ENCODE results near the gene PKNOX1.
"Not testable (repeated sequence)": the region's sequence is repeated elsewhere in the genome, so short reads cannot be mapped to it uniquely, and the experiment has no call there.

PKNOX1 gene

DNA sequence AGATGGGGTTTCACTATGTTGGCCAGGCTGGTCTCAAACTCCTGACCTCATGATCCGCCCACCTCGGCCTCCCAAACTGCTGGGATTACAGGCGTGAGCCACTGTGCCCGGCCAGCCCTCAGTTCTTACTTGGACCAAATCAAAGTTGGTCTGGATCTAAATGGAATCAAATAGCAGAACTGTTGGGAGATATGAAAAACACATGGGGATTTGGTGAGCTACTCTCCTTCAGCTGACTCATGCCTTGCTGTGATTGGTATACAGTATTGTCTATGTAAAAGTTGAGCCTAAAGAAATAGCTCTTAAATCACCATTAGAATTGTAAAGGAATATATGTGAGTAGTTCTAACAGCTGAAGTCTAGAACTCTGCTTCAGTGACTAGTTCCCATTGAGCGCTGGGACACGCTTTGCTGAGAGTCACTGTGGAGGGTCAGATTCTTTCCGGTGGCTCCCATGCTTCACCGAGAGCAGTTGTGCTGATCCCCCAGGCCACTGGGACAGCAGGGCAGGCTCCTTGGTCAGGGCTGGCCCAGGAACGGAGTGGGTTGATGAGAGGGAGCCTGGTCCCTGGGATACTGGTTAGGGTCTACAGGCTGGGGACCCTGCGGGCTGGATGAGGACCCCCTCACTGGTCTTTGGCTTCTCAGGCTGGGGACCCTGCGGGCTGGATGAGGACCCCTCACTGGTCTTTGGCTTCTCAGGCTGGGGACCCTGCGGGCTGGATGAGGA is 14.0 kb downstream of the PKNOX1 start:
- DNase-seq, result no peak

GRCh38 chr21:42989370-42989769 is 15.0 kb downstream of the PKNOX1 start:
- not testable (repeated sequence) for DNase-seq

DNA sequence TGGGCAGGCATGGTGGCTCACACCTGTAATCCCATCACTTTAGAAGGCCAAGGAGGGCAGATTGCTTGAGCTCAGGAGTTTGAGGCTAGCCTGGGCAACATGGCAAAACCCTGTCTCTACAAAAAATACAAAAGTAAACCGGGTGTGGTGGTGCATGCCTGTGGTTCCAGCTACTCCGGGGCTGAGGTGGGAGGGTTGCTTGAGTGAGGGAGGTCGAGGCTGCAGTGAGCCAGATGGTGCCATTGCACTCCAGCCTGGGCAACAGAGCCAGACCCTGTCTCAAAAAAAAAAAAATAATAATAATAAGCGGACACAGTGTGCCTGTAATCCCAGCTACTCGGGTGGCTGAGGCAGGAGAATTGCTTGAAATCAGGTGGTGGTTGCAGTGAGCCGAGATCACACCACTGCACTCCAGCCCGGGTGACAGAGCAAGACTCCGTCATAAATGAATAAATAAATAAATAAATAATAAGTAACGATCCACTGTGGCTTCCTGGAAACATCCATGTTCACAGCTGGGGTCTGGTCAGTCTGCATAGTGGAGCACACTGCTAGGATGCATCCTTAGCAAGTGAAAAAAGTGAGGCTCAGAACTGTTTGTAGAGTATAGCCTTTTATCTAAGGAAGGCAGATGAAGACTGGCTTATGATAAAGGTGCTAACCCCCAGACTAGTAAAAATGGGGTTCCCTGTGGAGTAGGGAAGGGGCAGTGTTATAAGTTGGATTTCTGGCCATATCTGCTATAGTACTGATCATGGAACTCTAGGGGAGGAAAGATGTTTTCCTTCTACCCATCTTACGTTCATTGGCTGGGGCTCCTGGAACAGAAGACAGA is 15.7 kb downstream of the PKNOX1 start:
- no peak for DNase-seq

- no peak for DNase-seq
Observed at GRCh38 chr21:42991992-42992740, 17.8 kb downstream of the PKNOX1 start.

GRCh38 chr21:42993051-42993712 is 18.8 kb downstream of the PKNOX1 start:
- no peak for DNase-seq

GRCh38 chr21:42997053-42997452 is 22.7 kb downstream of the PKNOX1 start:
- DNase-seq, result no peak

DNA sequence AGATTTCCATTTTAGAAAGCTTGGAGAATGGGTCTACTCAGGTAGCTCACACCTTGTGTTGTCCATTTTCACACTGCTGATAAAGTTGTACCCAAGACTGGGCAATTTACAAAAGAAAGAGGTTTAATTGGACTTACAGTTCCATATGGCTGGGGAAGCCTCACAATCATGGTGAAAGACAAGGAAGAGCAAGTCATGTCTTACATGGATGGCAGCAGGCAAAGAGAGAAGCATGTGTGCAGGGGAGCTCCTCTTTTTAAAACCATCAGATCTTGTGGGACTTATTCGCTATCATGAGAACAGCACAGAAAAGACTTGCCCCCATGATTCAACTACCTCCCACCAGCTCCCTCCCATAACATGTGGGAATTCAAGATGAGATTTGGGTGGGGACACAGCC is 23.6 kb downstream of the PKNOX1 start:
- DNase-seq, result not testable (repeated sequence)

- DNase-seq, result not testable (repeated sequence)
Observed at GRCh38 chr21:42999152-42999551, 24.8 kb downstream of the PKNOX1 start.

GRCh38 chr21:43000041-43000440 is 25.7 kb downstream of the PKNOX1 start:
- DNase-seq, result not testable (repeated sequence)

DNA sequence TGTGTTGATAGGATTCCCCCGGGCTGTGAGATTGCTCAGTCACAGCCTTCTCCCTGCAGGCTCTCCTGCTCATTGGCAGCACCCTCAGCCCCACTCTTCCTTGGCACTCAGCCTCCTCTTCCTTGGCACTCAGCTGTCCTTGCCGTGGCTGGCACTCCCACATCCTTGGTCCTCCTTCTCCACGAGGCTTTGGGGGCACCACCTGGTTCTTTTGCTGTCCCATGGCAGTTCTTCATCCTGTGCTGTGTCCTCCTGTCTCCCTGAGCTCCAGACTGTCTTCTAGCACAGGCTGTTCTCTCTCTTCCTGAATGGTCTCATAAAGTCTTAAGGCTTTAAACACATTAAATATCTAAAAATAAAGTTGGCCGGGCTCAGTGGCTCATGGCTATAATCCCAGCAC is 27.0 kb downstream of the PKNOX1 start:
- DNase-seq, result no peak

GRCh38 chr21:43004926-43005325 is 30.6 kb downstream of the PKNOX1 start:
- DNase-seq, result no peak

- peak; percentile 56 for DNase-seq
Observed at GRCh38 chr21:43005635-43006034, 31.3 kb downstream of the PKNOX1 start.

DNA sequence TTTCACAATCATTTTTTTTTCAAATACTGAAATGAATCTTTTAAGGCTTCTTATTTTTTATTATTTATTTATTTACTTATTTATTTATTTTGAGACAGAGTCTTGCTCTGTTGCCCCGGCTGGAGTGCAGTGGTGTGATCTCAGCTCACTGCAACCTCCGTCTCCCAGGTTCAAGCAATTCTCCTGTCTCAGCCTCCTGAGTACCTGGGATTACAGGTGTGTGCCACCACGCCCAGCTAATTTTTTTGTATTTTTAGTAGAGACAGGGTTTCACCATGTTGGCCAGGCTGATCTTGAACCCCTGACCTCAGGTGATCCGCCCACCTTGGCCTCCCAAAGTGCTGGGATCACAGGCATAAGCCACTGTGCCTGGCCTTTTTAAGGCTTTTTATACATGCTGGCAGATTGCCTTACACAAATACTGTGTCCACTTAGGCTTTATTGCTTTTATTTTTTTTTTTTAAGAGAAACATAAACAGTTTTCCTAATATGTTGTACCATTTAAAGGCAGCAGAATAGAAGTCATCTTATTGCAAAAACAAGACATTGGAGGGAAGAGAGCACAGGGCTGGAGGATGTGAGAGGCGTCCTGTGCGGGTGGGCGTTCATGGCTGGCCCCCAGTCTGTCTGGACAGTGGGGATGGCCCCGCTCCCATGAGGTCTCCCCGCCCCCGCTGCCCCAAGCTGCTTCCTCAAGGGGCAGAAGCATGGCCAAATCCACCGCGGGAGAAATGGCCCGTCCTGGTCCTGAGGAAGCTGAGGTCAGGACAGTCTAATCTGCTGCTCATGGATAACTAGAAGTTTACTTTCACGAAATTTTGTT is 31.9 kb downstream of the PKNOX1 start:
- DNase-seq, result not testable (repeated sequence)

GRCh38 chr21:43006874-43007208 is 32.5 kb downstream of the PKNOX1 start:
- DNase-seq, result peak; percentile 24

DNA sequence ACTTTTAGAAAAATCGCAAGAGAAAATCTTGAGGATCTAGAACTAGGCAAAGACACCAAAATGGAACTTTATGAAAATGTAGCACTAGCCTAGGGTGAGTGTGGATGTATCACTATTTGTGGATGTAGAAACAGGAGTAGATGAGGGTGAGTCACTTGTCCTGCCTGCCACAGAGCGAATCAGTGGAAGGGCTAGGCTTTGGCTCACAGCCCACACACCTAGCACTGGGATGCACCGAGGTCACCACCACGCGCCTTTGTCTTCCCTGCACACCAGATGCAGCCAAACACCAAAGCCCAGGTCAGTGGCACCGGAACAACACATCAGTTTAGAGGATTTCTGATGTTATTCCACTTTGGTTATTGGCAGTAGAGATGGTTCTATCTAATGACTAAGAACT is 38.2 kb downstream of the PKNOX1 start:
- DNase-seq, result no peak

DNA sequence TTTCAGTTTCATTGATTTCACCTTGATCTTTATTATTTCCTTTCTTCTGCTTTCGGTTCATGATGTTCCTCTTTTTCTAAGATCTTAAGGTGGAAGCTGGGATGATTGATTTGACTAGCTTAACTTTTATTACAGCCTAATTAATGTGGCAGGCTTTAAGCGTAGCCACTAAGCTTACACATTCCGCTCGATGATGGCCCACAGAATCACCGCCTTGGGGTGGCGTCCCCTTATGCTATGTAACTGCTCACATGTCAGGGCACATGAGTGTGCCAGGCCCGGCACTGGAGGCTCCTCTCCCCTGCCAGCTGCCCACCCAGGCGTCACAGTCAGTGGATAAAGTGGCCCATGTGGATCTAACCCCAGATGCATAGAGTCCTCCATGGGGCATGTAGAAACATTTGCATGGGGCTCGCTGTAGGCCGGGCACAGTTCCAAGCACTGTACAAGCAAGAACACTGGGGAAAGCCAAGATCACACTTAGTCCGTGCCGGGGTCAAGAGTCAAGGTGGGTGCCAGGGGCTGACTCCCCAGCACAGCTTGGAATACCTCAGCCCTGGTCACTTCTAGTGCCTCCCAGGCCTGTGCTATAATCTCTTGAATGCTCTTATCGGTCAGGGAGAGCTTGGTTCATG is 41.7 kb downstream of the PKNOX1 start:
- DNase-seq, result no peak

DNA sequence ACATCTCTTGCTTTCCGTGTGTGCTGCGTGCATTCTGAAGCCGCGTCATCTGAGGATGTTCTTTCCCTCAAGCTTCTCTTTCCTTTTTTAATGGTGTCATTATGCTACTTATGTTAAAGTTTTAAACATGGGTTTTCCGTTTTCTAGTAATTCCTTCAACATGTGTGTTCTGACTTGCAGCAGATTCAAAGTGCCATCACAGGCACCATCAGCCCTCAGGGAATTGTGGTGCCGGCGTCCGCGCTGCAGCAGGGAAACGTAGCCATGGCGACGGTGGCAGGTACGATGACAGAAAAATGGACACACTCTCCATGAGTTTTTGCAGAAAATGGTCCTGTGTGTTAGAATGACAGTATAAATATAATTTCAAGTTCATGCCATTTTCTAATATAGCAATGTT is 42.4 kb downstream of the PKNOX1 start:
- DNase-seq, result no peak

- no peak for DNase-seq
Observed at GRCh38 chr21:43018519-43018918, 44.2 kb downstream of the PKNOX1 start.

DNA sequence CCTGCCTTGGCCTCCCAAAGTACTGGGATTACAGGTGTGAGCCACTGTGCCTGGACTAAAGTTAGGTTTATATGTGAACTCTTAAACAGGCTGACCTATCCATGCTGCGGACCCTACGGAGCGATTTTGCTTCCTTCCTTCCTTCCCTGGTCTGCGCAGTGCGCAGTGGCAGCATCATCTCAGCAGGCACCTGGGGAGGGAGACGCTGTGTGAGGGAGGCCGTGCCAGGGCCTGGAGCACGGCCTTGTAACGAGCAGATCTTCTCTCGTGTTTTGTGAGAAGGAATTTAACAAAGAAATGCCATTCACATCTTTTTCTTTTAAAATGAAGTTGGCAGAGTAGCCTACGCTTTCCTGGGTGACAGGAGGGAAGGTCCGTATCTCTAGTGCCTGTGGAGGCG is 45.8 kb downstream of the PKNOX1 start:
- no peak for DNase-seq

- DNase-seq, result no peak
Observed at GRCh38 chr21:43020771-43021170, 46.4 kb downstream of the PKNOX1 start.

GRCh38 chr21:43021191-43021590 is 46.8 kb downstream of the PKNOX1 start:
- DNase-seq, result no peak

All from SHP77 treated with DMSO at 0.1 percent for 48 hours (cell line).